ENCODE measurements around the gene HEPN1.

Gene HEPN1

DNA sequence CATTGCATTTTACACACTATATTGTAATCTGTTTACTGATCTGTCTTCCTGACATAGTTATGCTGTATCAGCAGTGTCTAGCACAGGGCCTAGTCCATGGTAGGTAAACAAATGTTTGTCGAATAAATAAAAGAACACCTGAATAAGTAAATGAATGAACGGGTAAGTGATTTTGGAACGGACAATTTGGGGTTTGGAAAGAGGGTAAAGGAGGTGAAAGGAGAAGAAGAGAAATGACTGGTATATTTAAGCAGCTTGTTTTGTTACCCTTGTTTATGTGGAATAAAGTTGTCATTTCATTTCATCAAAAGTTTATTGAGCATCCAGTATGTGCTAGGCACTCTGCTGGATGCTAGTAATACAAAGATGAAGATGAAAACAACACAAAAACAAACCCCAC is at the start of gene HEPN1:
Gene HEPN1 (plus strand): TSS at position 301 of the 400 bp plus-strand sequence.
- no peak for DNase-seq

DNA sequence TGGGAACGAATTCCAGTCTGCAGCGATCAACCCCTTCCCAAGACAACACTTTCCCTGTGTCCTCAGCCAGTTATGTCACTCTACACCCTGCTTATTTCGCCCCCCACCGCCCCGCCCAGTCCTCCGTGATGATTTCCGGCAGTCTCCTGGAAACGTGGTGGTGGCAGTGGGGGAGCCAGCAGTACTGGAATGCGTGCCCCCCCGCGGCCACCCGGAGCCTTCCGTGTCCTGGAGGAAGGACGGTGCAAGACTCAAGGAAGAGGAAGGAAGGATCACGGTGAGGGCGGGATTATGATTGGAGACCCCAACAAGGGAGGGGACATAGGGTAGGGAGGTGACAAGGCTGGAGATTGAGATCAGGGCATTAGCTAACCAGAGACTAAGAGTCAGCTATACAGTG is 49.7 kb upstream of the HEPN1 start:
- DNase-seq: no peak

DNA sequence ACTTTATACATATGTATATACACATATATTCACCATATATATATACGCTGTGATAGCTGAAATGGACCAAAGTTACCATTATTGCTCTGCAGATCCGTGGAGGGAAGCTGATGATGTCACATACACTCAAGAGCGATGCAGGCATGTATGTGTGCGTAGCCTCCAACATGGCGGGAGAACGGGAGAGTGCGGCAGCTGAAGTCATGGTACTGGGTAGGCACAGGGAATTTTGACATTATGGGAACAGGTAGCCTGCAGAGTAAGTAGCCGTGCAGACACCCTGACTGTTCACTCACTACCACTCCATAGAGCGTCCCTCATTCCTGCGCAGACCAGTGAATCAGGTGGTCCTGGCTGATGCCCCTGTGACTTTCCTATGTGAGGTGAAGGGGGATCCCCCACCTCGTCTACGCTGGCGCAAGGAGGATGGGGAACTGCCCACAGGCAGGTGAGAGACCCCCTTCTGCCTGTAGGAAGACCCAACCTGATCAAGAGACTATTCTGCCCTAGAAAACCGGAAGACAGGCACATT is 49.1 kb upstream of the HEPN1 start:
- DNase-seq: no peak

DNA sequence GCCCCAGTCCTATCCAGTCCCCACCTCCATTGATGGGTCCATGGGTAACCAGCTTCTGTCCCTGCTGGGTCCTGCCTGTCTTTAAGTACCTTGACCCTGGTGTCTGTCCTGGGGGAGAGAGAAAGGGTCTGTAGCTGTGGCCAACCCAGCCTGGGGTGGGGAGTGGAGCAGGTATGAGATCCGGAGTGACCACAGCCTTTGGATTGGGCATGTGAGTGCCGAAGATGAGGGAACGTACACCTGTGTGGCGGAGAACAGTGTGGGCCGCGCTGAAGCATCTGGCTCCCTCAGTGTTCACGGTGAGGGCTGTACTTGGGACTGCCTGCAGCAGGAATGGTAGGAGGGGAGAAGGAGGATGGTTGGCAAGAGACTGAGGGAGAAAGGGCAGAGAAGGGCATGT is 48.6 kb upstream of the HEPN1 start:
- no peak for DNase-seq

DNA sequence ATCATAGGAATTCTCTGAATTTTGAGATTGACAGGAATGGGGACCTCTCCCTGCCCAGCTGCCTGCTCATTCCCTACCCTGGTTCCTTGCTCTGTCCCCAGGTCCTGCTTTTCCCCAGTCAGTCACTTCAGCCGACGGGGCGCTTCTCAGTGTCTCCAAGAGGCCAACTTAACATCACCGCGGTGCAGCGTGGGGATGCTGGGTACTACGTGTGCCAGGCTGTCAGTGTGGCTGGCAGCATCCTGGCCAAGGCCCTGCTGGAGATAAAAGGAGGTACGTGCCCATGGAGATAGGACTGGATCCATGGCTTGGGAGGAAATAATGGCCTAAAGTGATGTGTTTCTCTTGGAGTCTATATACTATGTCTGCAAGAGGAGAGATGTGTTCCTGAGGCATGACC is 46.8 kb upstream of the HEPN1 start:
- no peak for DNase-seq

DNA sequence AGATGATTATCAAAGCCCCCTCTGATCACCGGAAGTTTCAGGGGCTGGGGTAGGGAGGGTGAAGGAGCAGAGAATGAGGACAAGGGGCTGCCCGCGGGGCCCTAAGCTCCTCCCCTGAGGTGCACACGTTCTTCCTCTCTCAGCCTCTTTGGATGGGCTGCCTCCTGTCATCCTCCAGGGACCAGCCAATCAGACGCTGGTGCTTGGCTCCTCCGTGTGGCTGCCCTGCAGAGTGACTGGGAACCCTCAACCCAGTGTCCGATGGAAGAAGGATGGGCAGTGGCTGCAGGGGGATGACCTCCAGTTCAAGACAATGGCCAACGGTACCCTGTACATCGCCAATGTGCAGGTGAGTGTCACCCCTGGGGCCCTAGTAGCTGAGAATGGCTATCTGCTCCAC is 46.3 kb upstream of the HEPN1 start:
- no peak for DNase-seq

DNA sequence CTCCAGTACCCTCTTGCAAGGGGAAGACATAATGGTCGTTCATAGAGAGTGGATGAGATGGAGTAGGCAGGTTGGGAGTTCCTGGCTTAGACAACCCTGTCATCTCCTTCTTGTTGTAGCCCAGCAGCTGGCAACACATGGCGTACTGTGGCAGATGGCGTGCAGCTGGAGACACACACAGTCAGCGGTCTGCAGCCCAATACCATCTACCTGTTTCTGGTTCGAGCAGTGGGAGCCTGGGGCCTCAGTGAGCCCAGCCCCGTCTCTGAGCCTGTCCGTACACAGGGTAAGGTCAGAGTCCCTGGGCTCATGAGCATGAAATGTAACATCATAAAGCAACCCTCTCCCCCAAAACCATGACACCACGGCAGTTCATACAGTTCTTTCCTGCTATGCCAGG is 45.1 kb upstream of the HEPN1 start:
- no peak for DNase-seq

DNA sequence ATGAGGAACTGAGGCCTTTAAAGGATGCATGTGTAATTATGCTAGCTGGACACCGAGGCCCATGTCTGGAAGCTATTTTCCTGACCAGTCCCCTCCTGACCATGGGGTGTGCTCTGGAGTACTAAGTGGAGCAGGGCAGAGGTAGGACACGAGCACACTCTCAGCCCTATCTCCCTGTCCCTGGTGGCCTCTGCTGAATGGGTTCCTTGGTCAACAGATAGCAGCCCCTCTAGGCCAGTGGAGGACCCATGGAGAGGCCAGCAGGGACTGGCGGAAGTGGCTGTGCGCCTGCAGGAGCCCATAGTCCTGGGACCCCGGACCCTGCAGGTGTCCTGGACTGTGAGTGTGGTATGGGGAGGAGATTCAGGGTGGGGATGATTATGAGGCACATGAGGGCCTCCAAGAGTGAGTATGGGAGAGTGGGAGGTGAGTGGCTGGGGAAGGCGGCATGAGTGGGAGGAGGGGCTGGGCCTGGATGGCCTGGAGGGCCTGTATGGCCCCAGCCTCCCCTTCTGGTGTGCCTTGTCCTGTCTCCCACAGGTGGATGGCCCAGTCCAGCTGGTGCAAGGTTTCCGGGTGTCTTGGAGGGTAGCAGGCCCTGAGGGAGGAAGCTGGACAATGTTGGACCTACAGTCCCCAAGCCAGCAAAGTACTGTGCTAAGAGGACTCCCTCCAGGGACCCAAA is 44.3 kb upstream of the HEPN1 start:
- no peak for DNase-seq

DNA sequence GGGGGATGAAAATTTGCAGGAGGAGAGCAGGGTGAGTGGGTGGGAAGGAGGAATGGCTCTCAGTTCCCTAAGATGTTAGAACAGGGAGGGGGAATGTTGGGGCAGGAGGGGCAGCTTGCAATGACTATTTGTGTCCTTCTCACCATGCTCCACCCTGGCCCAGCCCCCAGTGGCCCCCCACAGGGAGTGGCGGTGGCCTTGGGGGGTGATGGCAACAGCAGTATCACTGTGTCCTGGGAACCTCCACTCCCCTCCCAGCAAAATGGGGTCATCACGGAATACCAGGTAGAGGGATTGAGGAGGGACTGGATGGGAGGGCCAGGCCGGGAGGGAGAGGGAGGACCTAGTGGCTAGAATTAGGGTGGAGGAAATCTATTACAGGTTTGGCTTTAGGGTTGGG is 43.6 kb upstream of the HEPN1 start:
- DNase-seq: no peak

DNA sequence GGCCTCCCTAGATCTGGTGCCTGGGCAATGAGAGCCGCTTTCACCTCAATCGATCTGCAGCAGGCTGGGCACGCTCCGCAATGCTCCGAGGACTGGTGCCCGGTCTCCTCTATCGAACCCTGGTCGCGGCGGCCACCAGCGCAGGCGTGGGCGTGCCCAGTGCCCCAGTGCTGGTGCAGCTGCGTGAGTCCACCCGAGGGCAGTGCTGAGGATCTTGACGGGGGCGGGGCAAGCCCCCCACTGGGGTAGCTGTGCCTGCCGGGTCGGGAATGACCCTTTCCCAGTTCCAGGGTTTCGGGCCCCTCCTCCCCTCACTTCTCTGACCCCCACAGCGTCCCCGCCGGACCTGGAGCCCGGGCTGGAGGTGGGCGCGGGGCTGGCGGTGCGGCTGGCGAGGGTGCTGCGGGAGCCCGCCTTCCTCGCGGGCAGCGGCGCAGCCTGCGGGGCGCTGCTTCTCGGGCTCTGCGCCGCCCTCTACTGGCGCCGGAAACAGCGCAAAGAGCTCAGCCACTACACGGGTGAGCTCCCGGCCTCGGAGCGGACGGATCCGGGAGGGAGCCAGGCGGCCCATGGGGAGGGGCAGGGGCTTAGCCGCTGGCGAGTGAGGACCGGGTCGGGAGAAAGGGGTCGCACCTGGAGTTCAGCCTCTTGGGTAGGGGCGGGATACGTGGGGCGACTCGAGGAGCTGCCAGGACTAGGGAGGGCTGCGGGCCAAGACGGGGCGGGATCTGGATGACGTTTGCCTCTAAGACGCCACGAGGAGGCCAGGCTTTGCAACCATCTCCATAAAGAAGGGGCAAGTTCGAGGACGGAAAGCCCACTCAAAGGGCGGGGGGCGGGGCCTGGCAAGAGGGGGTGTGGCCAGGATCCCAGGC is 42.9 kb upstream of the HEPN1 start:
- DNase-seq: peak; percentile 81

DNA sequence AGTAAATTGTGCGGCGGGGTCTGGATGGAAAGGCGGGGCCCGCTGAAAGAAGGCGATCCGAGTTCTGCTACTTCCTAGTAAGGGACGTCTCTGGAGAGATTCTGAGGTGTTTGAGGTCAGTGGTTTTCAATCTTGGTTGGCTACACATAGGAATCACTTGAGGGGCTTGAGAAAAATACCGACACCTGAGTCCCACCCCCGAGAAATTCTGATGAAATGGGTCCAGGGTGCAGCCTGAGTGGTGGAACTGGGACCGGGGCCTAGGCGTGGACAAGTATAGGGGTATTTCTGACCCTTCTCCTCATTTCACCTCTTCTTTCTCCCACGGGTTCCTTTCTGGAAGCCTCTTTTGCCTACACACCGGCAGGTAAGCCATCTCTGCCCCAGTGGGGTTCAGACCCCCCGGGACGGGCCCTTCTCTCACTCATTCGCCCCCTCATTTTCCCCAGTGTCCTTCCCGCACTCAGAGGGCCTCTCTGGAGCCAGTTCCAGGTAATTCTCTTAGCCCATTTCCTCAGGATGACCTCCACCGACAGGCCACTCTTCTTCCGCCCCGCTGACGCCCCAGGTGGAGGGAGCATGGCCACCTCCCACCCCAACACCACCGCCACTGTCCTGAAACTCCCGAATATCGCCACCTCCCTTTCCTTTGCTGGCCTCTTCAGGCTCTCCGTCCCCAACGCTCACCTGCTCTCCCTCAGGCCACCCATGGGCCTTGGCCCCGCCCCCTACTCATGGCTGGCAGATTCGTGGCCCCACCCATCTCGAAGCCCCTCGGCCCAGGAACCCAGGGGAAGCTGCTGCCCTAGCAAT is 42.0 kb upstream of the HEPN1 start:
- no peak for DNase-seq

DNA sequence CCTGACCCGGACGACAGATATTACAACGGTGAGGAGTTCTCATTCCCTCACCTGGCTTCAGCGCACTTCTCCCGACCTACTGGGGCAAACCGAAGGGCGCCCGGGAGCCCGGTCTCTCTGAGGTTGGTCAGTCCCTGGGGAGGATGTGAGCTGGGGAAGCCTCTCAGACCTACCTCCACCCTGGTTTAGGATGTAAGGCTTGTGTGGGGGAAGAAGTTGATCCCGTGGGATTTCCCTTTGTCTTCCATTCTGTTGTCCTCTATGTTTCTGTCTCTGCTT is 41.5 kb upstream of the HEPN1 start:
- DNase-seq: no peak

DNA sequence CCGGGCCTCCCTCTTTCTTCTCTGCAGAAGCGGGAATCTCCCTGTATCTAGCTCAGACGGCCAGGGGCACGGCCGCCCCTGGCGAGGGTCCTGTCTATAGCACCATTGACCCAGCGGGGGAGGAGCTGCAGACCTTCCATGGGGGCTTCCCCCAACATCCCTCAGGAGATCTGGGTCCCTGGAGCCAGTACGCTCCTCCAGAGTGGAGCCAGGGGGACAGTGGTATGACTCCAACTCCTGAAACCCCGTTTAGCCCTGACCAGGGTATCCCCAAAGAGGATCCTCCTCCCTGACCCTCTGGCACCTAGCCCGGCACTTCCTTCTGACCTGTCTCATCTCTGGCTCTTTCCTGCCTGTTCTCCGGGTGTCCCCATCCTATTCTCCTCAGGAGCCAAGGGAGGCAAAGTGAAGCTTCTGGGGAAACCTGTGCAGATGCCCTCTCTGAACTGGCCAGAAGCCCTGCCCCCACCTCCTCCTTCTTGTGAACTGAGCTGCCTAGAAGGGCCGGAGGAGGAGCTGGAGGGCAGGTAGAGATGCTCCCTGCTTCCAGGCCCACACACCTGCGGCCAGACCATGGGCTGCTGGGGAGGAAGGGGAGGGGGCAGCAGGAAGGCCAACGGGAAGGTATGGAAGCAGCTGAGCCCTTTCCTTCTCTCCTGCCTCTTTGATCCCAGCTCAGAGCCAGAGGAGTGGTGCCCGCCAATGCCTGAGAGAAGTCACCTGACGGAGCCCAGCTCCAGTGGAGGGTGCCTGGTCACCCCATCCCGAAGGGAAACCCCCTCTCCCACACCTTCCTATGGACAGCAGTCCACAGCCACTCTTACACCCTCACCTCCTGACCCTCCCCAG is 40.9 kb upstream of the HEPN1 start:
- no peak for DNase-seq

DNA sequence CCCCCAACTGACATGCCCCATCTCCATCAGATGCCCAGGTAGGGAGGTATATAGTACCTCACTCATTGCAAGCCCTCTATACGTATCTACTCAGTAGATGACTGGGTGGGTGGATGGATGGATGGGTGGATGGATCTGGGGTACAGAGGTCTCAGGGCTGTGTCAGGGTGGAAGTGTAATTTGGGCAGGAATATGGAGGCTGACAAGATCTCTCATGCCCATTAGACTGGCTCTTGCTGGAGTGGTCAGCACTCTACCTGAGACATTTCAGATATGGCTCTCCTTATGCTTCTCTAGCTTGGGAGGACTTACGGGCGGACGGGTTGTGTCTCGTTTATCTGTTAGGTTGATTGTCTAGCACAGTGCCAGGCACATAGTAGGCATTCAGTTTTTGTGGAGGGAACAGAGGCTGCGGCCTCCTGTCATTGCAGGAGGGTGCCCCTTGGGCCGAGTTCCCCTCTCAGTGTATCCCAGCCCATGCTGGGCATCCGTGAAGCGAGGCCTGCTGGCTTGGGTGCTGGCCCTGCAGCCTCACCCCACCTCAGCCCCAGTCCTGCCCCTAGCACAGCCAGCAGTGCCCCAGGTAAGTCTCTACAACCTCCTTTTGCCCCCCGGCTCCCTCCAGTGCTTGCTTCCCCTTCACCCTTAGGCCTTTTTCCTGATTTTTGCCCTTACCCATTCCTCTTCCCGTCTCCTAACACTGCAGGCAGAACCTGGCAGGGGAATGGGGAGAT is 40.1 kb upstream of the HEPN1 start:
- no peak for DNase-seq

DNA sequence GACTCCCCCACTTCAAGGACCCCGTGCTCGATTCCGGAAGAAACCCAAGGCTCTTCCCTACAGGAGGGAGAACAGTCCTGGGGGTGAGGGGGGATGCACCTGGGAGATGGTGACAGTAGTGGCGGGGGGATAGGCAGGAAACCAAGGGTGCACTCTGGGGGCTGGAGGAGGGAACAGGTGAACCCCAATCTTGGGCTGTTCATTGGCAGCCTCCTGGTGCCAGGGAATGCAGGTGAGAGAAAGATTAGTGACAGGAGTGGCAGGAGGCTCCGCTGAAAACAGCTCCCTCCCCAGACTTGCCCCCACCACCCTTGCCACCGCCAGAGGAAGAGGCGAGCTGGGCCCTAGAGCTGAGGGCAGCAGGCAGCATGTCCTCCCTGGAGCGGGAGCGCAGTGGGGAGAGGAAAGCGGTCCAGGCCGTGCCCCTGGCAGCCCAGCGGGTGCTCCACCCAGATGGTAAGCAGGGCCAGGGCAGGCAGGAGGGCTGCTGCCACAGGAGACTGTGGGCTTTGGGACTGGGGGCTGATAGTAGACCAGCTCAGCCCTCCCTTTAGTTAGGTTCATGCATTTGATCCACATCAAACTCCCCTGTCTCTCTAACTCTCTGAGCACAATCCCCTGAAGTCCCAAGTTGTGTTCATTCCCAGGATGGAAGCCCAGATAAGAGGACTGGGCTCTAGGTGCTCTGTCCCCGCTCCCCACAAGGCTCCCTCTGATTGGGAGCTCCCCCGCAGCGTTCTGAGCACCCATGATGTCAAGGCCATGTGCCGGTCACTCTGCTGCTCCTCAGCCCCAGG is 39.4 kb upstream of the HEPN1 start:
- no peak for DNase-seq

DNA sequence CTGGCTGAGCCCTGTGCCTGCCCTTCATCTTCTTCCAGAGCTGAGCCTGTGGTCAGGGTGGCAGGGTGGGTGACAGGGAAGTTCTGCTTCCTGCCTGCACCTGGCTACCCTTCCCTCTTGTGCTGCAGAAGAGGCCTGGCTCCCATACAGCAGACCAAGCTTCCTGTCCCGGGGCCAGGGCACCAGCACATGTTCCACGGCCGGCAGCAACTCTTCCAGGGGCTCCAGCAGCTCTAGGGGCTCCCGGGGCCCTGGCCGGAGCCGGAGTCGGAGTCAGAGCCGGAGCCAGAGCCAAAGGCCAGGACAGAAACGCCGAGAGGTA is 38.8 kb upstream of the HEPN1 start:
- DNase-seq: no peak

DNA sequence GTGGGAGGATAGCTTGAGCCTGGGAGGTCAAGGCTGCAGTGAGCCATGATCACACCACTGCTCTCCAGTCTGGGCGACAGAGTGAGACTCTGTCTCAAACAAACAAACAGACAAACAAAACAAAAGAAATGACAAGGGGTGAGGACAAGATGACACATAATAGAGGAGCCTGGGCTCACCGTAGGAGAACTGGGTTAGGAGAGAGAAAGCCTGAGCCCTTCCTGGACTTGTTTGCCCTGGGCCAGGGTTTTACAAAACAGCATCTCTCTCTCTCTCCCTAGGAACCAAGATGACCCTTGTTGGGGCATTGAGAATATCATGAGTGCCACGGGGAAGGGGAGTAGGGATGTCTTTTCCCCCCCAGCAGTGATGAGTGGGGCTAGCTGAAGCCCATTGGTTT is 38.1 kb upstream of the HEPN1 start:
- DNase-seq: no peak

DNA sequence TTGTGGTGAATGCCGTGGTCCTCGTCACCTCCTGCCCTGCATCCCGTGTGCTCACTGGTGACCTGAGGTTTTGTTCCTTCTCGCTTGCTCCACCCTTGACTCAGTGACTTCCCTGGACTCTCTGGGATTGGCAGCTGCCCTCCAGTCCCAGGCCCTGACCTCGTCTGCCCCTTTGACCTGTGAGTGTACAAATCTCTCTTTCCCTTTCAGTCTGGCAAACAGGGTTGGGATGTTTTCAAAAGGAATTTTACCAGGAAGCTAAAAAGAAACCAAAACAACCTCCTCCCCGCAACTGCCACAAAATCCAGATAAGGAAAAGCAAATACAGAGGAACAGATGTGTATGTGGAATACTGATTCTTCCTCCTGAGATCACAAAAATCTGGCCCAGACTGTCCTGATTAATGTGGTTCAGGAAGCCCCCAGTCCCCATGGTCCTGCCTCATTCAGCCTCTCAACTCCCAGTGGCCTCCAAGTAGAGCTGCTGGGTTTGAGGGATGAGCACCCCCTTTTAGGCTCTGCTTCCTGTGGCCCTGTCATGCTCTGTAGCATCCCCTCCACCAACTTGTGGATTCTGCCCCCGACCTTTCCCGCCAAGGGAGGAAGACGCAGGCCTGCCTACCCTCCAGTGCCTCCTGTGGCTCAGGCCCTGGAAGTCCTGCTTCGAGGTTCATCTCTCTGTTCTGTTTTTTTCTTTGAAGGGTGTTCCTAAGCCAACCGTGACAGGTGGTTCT is 36.5 kb upstream of the HEPN1 start:
- DNase-seq: no peak

DNA sequence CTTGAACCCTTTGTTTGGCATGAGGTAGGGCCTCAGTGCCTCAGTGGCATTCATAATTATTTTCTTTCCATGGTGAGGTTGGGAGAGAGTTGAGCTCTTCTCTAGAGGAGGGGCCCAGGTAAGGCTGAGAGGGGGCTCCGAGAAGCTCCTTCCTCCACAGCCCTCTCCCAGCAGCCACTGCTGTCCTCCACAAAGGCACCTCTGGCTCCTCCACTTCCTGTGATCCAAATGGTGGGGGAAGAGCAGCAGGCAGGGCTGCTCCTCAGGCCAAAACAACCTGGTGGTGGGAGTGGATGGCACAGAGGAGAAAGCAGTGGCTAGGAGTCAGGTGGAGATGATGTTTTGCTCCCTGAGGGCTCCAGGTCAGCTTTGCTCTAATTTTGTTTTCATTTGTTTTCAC is 34.7 kb upstream of the HEPN1 start:
- no peak for DNase-seq

DNA sequence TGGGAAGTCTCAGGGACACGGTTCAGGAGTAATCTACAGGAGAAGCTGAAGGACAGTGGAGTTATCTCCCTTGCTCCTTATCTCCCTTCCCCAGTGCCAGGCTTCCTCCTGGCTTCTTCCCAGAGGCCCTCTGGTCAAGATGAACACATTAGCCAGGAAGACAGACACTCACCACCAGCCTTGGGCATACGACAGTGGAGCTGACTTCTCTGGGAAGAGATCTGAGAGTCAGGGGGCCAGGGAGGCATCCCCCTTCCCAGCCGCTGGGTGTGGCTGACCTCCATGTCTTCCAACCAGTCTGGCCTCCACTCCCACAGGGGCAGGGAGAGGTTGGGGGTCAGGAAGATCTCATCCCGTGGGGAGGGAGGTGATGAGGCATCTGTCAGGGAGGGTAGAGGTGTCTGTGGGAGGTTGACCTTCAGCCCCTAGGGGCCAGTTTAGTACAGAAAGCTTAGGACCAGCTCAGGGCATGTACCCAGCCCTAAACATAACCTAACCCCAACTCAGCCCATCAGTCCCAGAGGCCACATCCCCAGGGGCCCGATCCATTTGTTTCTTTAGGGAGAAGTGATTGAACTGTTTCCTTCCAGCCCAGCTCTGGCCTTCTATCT is 34.1 kb upstream of the HEPN1 start:
- no peak for DNase-seq

All from CD4-positive, alpha-beta T cell treated with Interleukin-6 for 4 hours (primary cell).